GOT3 (cell line): ENCODE data around the gene TEX29.
A peak's percentile ranks its signal among the peaks of the same experiment; 100 is the strongest.

Experiments used
- DNase-seq: peaks from one replicate; lab custom pipeline; 2025; ENCODE audit warnings: mixed read lengths; lab: John Stamatoyannopoulos, UW

Gene TEX29

DNA sequence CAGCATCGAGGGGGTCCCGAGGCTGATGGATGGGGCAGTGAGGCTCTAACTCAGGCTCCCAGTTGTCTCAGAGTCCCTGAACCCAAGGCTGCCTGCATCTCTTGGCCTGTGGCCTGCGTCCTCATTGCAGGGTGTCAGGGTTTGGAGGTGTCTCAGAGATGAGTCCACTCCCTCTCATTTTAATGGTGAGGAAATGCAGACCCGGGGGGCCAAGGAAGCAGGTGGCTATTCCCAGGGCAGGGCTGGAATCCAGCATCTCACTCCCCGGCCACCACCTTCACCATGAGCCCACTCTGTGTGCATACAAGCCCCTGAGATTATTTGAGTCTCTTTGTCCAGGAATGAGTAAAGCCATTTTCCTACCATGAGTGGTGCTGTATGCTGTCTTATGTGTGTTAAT lies 21.4 kb downstream of the TEX29 start:
- DNase-seq: no peak

GRCh38 chr13:111342721-111343120 lies 22.3 kb downstream of the TEX29 start:
- DNase-seq: no peak

DNA sequence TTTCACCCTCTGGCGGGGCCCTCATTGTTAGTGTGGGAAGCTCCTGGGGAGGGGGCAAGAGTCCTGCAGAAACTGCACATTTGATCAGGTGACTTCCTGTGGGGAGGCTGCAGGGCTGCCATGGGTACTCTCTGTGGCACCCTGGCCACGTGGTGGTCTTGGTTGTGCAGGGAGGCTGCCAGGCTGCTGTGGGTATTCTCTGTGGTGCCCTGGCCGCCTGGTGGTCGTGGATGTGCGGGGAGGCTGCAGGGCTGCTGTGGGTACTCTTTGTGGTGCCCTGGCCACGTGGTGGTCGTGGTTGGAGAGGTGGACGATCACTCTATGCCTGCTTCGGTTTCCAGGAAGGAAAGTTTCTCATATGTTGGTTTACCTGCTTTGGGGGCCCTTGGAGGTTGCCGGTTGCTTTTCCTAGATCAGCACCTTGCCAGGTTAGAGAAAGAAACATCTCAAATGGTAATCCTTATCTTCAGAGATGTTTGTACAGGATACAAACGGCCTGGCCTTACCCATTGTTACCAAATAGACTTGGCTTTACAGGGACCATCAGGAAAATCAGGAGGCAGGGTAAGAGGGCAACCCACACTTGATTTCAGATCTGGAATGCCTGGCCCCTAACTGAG lies 22.9 kb downstream of the TEX29 start:
- DNase-seq: no peak

- DNase-seq: no peak
Measured at GRCh38 chr13:111344471-111345191, 24.2 kb downstream of the TEX29 start.

DNA sequence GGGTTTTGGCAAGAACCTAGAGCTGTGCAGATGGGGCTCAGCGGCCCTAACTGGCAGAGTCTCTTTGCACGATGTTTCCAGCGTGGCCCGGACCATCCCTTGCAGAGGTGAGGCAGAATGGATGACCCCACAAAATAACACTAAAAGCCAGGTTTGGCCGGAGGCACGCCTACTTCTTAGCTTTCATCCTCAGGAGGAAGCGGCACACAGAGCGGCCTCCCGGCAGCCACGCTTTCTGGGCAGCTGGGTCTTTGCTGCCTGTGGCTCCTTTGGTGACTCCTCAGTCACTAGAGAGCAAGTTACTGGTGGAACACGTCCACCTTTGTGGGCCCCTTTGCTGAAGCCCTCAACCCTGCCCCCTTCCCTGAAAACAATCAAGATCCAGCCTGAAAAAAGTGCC lies 25.2 kb downstream of the TEX29 start:
- DNase-seq: no peak

GRCh38 chr13:111346101-111346680 lies 25.7 kb downstream of the TEX29 start:
- DNase-seq: no peak

DNA sequence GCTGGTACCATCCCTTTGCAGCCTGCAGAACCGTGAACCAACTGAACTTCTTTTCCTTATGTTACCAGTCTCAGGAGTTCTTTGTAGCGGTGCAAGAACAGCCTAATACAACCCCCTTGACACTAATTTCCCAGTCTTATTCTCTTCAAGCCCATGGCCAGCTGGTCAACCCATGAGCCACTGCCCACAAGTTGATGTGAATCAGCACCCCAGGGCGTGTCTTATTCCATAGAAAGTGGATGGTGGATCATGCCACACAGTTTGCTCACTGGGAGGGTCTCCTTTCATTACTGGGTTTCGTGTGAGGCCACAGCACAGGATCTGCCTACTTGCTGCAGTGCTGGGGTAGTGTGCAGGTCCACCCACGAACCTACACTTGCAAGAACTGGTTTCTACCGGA lies 27.0 kb downstream of the TEX29 start:
- peak; percentile 47 for DNase-seq

- DNase-seq: no peak
Measured at GRCh38 chr13:111353508-111353907, 33.1 kb downstream of the TEX29 start.

GRCh38 chr13:111354789-111355188 lies 34.3 kb downstream of the TEX29 start:
- no peak for DNase-seq

DNA sequence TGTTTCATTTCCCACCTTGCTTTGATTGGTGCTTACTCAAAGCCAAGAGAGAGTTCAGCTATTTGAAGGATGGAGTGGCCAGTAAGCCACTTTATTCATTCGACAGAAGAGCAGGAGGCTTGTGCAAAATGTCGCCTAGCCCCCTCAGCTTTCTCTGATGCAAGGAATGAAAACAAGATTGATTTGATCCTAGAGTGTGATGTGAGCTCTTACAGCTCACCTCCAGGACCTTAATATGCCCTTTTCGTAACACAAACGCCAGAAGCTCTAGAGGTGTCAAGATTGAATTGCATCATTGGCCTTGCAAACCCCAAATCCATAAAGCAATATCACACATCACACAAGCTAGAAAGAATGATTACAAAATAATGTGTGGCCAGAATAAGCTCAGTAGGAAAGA lies 36.4 kb downstream of the TEX29 start:
- DNase-seq: no peak

- DNase-seq: no peak
Measured at GRCh38 chr13:111359237-111359915, 38.9 kb downstream of the TEX29 start.

GRCh38 chr13:111359930-111360329 lies 39.5 kb downstream of the TEX29 start:
- no peak for DNase-seq

DNA sequence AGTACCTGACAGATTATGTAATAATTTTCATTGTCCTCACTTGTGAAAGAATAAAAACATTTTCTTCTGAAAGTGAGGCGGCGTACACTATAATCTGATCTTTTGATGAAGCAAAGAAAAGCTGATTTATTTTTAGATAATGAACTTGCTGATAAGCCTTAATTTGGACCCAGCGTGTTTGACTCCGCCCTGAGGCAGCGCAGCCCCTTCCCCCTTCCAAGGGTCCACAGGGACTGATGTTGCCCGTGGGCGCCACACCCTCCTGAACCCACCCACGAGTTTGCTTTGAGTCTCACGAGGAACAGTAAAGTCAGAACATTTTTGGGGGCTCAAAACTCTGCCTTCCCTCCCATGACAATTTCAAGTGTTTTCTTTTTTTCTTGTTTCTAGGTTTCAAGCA lies 40.0 kb downstream of the TEX29 start:
- no peak for DNase-seq

GRCh38 chr13:111361046-111361872 lies 40.8 kb downstream of the TEX29 start:
- no peak for DNase-seq

GRCh38 chr13:111361873-111362648 lies 41.6 kb downstream of the TEX29 start:
- DNase-seq: no peak

- DNase-seq: no peak
Measured at GRCh38 chr13:111363121-111363520, 42.7 kb downstream of the TEX29 start.

- DNase-seq: no peak
Measured at GRCh38 chr13:111363591-111363990, 43.1 kb downstream of the TEX29 start.

DNA sequence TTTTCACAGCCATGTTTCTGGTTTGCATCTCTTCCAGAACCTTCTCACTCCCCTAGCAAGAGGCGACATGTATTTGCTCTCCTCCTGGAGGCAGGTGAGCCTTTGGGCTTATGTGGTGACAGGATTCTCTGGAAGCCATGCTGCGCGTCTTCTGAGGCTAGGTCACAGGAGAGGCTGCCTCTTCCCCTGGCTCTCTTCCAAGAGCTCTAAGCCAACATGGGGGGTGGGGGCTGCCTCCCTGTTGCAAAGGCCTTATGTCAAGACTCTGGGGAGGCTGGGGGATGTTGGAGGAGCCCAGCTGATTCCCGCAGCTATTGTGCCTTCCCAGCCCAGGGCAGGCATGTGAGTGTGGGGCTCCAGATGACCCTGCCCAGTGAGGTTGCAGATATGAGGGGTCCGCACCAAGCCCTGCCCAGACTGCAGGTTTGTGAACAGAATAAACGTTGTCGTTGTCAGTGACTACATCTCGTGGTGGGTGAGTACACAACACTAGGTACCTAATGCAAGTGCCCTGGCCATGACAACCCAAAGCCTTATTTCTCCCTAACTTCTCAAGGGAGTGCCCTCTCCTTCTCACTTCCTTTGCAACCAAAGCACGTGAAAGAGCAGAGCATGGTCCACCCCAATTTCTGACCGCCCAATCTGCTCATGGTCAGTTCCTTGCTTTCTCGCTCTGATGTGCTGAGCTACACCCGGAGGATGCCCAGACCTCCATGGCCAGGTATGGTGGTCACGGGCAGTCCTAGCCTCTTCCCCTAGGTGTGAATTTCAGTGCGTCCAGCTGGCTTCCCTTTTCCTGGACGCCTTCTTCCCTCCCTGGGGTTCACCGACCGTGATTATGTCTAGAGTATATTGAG lies 44.9 kb downstream of the TEX29 start:
- DNase-seq: no peak

- no peak for DNase-seq
Measured at GRCh38 chr13:111367340-111367739, 46.9 kb downstream of the TEX29 start.

DNA sequence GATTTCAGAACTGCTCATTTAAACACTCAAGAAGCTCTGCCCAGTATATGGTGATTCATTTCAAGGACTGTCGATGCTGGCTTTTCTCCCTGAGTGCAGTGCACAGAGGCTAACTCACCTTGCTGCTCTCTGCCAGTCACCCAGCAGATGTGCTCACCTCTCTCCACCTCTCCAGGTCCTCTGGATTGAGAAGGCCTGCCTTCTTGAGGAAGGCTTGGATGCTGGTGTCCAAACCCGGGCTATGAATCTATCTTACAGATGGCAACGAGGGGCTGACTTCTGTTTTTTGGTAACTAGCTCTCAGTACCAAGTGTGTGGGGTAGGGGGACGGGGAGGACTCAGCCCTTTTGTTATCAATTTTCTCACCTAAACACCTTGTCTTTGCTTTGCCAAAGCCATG lies 47.6 kb downstream of the TEX29 start:
- no peak for DNase-seq
